ENCODE data around the gene NDC1. TPM values are rescaled to one million over a fixed set of nuclear protein-coding genes. Genes with fewer than 3 reads are reported as not detected.

NDC1 gene
- polyA plus RNA-seq, 1 donor (not counting 4 experiments of a cell fraction or from before 2014, with no cell fraction given) = 36.1 TPM

- Histone ChIP-seq H3K4me3 (ENCODE audit: control insufficient read depth in 2 of 3, extremely low read depth in 1 of 3, insufficient read depth in 2 of 3, low read depth in 1 of 3, low read length in 3 of 3) (no peak overlapping the region), H3K36me3 (ENCODE audit: control insufficient read depth in 2 of 2, extremely low read depth in 1 of 2, insufficient read depth in 2 of 2, low read length in 2 of 2) (peaks cover 0 to 17% of the 10 kb centered on the region in 2 experiments)
- TF ChIP-seq EZH2 (IDR thresholded peaks at IDR 0.05; ENCODE audit: low read length) (no peak), CTCF (optimal IDR thresholded peaks at IDR 0.05 in 1 of 3, IDR thresholded peaks at IDR 0.05 in 1 of 3, conservative IDR thresholded peaks at IDR 0.05 in 1 of 3; ENCODE audit: extremely low read depth in 1 of 3, insufficient read depth in 2 of 3, low read length in 3 of 3) (no peak)
Measured at GRCh38 chr1:53800621-53801020, 37.5 kb downstream of the NDC1 start.

GRCh38 chr1:53799141-53799540 is 39.0 kb downstream of the NDC1 start:
- H3K27ac ChIP-seq (ENCODE audit: control insufficient read depth, insufficient read depth, low read length) = no peak overlapping the region
- no peak overlapping the region for H3K9ac ChIP-seq (ENCODE audit: control insufficient read depth, extremely low read depth, insufficient read depth, low read length)
- DNase-seq (ENCODE audit: low read depth, low spot score) (no peak), FAIRE-seq (no peak)
- no peaks in the 10 kb centered on the region for H4K20me1 ChIP-seq (ENCODE audit: control insufficient read depth, extremely low read depth, insufficient read depth, low read length)
- no peaks in the 10 kb centered on the region for H3K27me3 ChIP-seq (ENCODE audit: control insufficient read depth, extremely low read depth, insufficient read depth, low read length)
- no peaks in the 10 kb centered on the region for H3K79me2 ChIP-seq (ENCODE audit: control insufficient read depth, insufficient read depth, low read length)
- peaks cover 0 to 21% of the 10 kb centered on the region in 2 experiments for H3K36me3 ChIP-seq (ENCODE audit: control insufficient read depth in 2 of 2, extremely low read depth in 1 of 2, insufficient read depth in 2 of 2, low read length in 2 of 2)
- TF ChIP-seq CTCF (optimal IDR thresholded peaks at IDR 0.05 in 1 of 3, IDR thresholded peaks at IDR 0.05 in 1 of 3, conservative IDR thresholded peaks at IDR 0.05 in 1 of 3; ENCODE audit: extremely low read depth in 1 of 3, insufficient read depth in 2 of 3, low read length in 3 of 3) (no peak), EZH2 (IDR thresholded peaks at IDR 0.05; ENCODE audit: low read length) (no peak)
- no peak overlapping the region for H3K4me2 ChIP-seq (ENCODE audit: control insufficient read depth, extremely low read depth, insufficient read depth, low read depth, low read length)
- H3K9me3 ChIP-seq (ENCODE audit: control insufficient read depth, low read depth, low read length) = no peaks in the 10 kb centered on the region
- no peak overlapping the region for H3K4me3 ChIP-seq (ENCODE audit: control insufficient read depth in 2 of 3, extremely low read depth in 1 of 3, insufficient read depth in 2 of 3, low read depth in 1 of 3, low read length in 3 of 3)
- H3K4me1 ChIP-seq (ENCODE audit: control insufficient read depth, extremely low read depth, insufficient read depth, low read length) = no peaks in the 10 kb centered on the region
- dilution Hi-C loops (cut with MboI; ENCODE audit: extremely low pct_ligation_motif_present, low sequenced_read_pairs) = no loop called here
- H2AFZ ChIP-seq (ENCODE audit: control insufficient read depth, low read length) = no peak overlapping the region
- no peaks in the 10 kb centered on the region for H3K9me1 ChIP-seq (ENCODE audit: control insufficient read depth, extremely low read depth, insufficient read depth, low read length)

More at GRCh38 chr1:53800621-53801020, 37.5 kb downstream of the NDC1 start:
- DNase-seq (ENCODE audit: low read depth, low spot score) = no peak
- dilution Hi-C loops (cut with MboI; ENCODE audit: extremely low pct_ligation_motif_present, low sequenced_read_pairs) = no loop called here
- FAIRE-seq = no peak
- Histone ChIP-seq H3K9me1 (ENCODE audit: control insufficient read depth, extremely low read depth, insufficient read depth, low read length) (no peaks in the 10 kb centered on the region), H2AFZ (ENCODE audit: control insufficient read depth, low read length) (no peak overlapping the region), H3K27me3 (ENCODE audit: control insufficient read depth, extremely low read depth, insufficient read depth, low read length) (no peaks in the 10 kb centered on the region), H3K27ac (ENCODE audit: control insufficient read depth, insufficient read depth, low read length) (no peak overlapping the region), H3K9me3 (ENCODE audit: control insufficient read depth, low read depth, low read length) (no peaks in the 10 kb centered on the region), H4K20me1 (ENCODE audit: control insufficient read depth, extremely low read depth, insufficient read depth, low read length) (no peaks in the 10 kb centered on the region), H3K4me1 (ENCODE audit: control insufficient read depth, extremely low read depth, insufficient read depth, low read length) (no peaks in the 10 kb centered on the region), H3K79me2 (ENCODE audit: control insufficient read depth, insufficient read depth, low read length) (no peaks in the 10 kb centered on the region), H3K9ac (ENCODE audit: control insufficient read depth, extremely low read depth, insufficient read depth, low read length) (no peak overlapping the region), H3K4me2 (ENCODE audit: control insufficient read depth, extremely low read depth, insufficient read depth, low read depth, low read length) (no peak overlapping the region)
